HEK293 (cell line): ENCODE data around the gene MORN1.
A peak's percentile ranks its signal among the peaks of the same experiment; 100 is the strongest.

Experiments
- CTCF ChIA-PET: fragments of 350-600 bp; formaldehyde crosslinking; extraction: SDS; loops from one replicate; lab custom pipeline; 2021; ENCODE audit warnings: antibody characterized with exemption; lab: Yijun Ruan, JAX
- POLR2A ChIA-PET: fragments of 300-600 bp; formaldehyde crosslinking; extraction: SDS; loops from one replicate; lab custom pipeline; 2020; ENCODE audit warnings: antibody characterized with exemption, inconsistent platforms; lab: Yijun Ruan, JAX
- H3K27ac ChIP-seq: fragments of 200-500 bp; sonication (Bioruptor generic); 2 replicates; pipeline ENCODE4 v1.5.1; 2014; ENCODE audit warnings: low read depth, low read length, control low read depth, inconsistent platforms; ENCODE audit errors: extremely low read depth
- H3K36me3 ChIP-seq, 2 experiments: fragments of 200-500 bp in 1 of 2; sonication (Bioruptor generic) in 1 of 2; 1 replicate in 1 of 2; 2 replicates in 1 of 2; pipeline ENCODE4 v1.5.1; 2014 to 2017; ENCODE audit warnings: inconsistent platforms in 2 of 2, low read length in 2 of 2; ENCODE audit not compliant: control insufficient read depth in 2 of 2, insufficient read depth in 1 of 2
- H3K4me1 ChIP-seq: fragments of 200-500 bp; sonication (Bioruptor generic); 2 replicates; pipeline ENCODE4 v1.5.1; 2014; ENCODE audit warnings: mild to moderate bottlenecking, low read length, inconsistent platforms; ENCODE audit not compliant: control insufficient read depth, insufficient read depth
- H3K4me3 ChIP-seq: 2 replicates; pipeline ENCODE4 v1.5.1; 2011; ENCODE audit warnings: low read depth, mild to moderate bottlenecking, control low read depth, low read length, moderate library complexity
- H3K9me3 ChIP-seq: fragments of 200-500 bp; sonication (Bioruptor generic); 2 replicates; pipeline ENCODE4 v1.5.1; 2014; ENCODE audit warnings: low read depth, low read length, inconsistent platforms; ENCODE audit not compliant: control insufficient read depth, insufficient read depth
- EGR2 ChIP-seq: fragments of 450-650 bp; formaldehyde crosslinking; IDR thresholded peaks from 2 replicates; pipeline ENCODE4 v1.5.1; 2016; ENCODE audit warnings: low read depth, missing biosample characterization, missing genetic modification characterization
- GLIS1 ChIP-seq: fragments of 450-650 bp; formaldehyde crosslinking; IDR thresholded peaks from 2 replicates; pipeline ENCODE4 v1.5.1; 2016; ENCODE audit warnings: missing biosample characterization, missing genetic modification characterization
- KLF1 ChIP-seq: fragments of 450-650 bp; formaldehyde crosslinking; IDR thresholded peaks from 2 replicates; pipeline ENCODE4 v1.5.1; 2016; ENCODE audit warnings: missing biosample characterization, missing genetic modification characterization
- ZBTB8A ChIP-seq: fragments of 450-650 bp; formaldehyde crosslinking; IDR thresholded peaks from 2 replicates; pipeline ENCODE4 v1.5.1; 2016; ENCODE audit warnings: missing biosample characterization, missing genetic modification characterization
- ZFHX2 ChIP-seq: fragments of 450-650 bp; formaldehyde crosslinking; conservative IDR thresholded peaks from 2 replicates; pipeline ENCODE4 v1.5.1; 2016; ENCODE audit warnings: missing biosample characterization, missing genetic modification characterization
- ZIC2 ChIP-seq: fragments of 450-650 bp; formaldehyde crosslinking; IDR thresholded peaks from 2 replicates; pipeline ENCODE4 v1.5.1; 2016; ENCODE audit warnings: missing biosample characterization, missing genetic modification characterization
- ZNF510 ChIP-seq: fragments of 450-650 bp; formaldehyde crosslinking; IDR thresholded peaks from 2 replicates; pipeline ENCODE4 v1.5.1; 2018; ENCODE audit warnings: mild to moderate bottlenecking, missing genetic modification characterization, missing biosample characterization; ENCODE audit not compliant: insufficient replicate concordance
- TF ChIP-seq, protein P1 (sequence below): fragments of 450-650 bp; formaldehyde crosslinking; IDR thresholded peaks from 2 replicates; pipeline ENCODE4 v1.5.1; 2016; ENCODE audit warnings: missing biosample characterization, missing genetic modification characterization
- TF ChIP-seq, protein P2 (sequence below): fragments of 450-650 bp; formaldehyde crosslinking; IDR thresholded peaks from 2 replicates; pipeline ENCODE4 v1.5.1; 2016; ENCODE audit warnings: missing biosample characterization, missing genetic modification characterization
- TF ChIP-seq, protein P3 (sequence below): fragments of 450-650 bp; IDR thresholded peaks from 2 replicates; pipeline ENCODE4 v1.5.1; 2018; ENCODE audit warnings: missing biosample characterization, mild to moderate bottlenecking, missing genetic modification characterization
- TF ChIP-seq, protein P4 (sequence below): fragments of 450-650 bp; formaldehyde crosslinking; conservative IDR thresholded peaks from 2 replicates; pipeline ENCODE4 v1.5.1; 2016; ENCODE audit warnings: low read depth, missing biosample characterization, missing genetic modification characterization

The MORN1 gene

GRCh38 chr1:2298685-2299084 lies 92.7 kb downstream of the MORN1 start:
- Histone ChIP-seq H3K36me3 (peaks cover 0 to 50% of the 10 kb centered on the region in 2 experiments; a peak in 1 of 3 replicates), H3K9me3 (no peaks in the 10 kb centered on the region), H3K4me3 (no peak overlapping the region), H3K27ac (no peak overlapping the region), H3K4me1 (peaks cover 12% of the 10 kb centered on the region)
- ChIA-PET POLR2A (interaction anchor here (1.8 kb wide), 1 partner anchor 13 kb away, joined by 4 read pairs; no protein-coding TSS in a partner anchor), CTCF (interaction anchor here (0.6 kb wide), 1 partner anchor 13 kb away, joined by 4 read pairs; no protein-coding TSS in a partner anchor)
- TF ChIP-seq GLIS1 (tag by site-specific recombination): peak; percentile 66; the same call in 1 of the 2 replicates
- peak; percentile 59; the same call in 1 of the 2 replicates for TF ChIP-seq EGR2 (tag by site-specific recombination)
- TF ChIP-seq, protein P1, sequence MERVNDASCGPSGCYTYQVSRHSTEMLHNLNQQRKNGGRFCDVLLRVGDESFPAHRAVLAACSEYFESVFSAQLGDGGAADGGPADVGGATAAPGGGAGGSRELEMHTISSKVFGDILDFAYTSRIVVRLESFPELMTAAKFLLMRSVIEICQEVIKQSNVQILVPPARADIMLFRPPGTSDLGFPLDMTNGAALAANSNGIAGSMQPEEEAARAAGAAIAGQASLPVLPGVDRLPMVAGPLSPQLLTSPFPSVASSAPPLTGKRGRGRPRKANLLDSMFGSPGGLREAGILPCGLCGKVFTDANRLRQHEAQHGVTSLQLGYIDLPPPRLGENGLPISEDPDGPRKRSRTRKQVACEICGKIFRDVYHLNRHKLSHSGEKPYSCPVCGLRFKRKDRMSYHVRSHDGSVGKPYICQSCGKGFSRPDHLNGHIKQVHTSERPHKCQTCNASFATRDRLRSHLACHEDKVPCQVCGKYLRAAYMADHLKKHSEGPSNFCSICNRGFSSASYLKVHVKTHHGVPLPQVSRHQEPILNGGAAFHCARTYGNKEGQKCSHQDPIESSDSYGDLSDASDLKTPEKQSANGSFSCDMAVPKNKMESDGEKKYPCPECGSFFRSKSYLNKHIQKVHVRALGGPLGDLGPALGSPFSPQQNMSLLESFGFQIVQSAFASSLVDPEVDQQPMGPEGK (tag by site-specific recombination): no peak
- TF ChIP-seq ZBTB8A (tag by site-specific recombination): 0 out of 2 replicates have a peak, but pooled peaks have one; percentile 15
- TF ChIP-seq ZNF510 (tag by site-specific recombination): no peak
- TF ChIP-seq, protein P2, sequence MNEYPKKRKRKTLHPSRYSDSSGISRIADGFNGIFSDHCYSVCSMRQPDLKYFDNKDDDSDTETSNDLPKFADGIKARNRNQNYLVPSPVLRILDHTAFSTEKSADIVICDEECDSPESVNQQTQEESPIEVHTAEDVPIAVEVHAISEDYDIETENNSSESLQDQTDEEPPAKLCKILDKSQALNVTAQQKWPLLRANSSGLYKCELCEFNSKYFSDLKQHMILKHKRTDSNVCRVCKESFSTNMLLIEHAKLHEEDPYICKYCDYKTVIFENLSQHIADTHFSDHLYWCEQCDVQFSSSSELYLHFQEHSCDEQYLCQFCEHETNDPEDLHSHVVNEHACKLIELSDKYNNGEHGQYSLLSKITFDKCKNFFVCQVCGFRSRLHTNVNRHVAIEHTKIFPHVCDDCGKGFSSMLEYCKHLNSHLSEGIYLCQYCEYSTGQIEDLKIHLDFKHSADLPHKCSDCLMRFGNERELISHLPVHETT (tag by site-specific recombination): no peak
- peak; percentile 30; the same call in 1 of the 2 replicates for TF ChIP-seq KLF1 (tag by site-specific recombination)
- peak; percentile 64 for TF ChIP-seq ZFHX2 (tag by site-specific recombination)
- 0 out of 2 replicates have a peak, but pooled peaks have one; percentile 32 for TF ChIP-seq ZIC2 (tag by site-specific recombination)

- Histone ChIP-seq H3K27ac (no peak overlapping the region), H3K4me1 (peaks cover 12% of the 10 kb centered on the region), H3K36me3 (peaks cover 0 to 42% of the 10 kb centered on the region in 2 experiments; a peak in 1 of 3 replicates), H3K9me3 (no peaks in the 10 kb centered on the region), H3K4me3 (no peak overlapping the region)
- CTCF ChIA-PET: no interaction called here
- POLR2A ChIA-PET: no interaction called here
- TF ChIP-seq, protein P3, sequence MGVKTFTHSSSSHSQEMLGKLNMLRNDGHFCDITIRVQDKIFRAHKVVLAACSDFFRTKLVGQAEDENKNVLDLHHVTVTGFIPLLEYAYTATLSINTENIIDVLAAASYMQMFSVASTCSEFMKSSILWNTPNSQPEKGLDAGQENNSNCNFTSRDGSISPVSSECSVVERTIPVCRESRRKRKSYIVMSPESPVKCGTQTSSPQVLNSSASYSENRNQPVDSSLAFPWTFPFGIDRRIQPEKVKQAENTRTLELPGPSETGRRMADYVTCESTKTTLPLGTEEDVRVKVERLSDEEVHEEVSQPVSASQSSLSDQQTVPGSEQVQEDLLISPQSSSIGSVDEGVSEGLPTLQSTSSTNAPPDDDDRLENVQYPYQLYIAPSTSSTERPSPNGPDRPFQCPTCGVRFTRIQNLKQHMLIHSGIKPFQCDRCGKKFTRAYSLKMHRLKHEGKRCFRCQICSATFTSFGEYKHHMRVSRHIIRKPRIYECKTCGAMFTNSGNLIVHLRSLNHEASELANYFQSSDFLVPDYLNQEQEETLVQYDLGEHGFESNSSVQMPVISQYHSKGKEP (tag by site-specific recombination): 0 out of 2 replicates have a peak, but pooled peaks have one; percentile 22
- TF ChIP-seq, protein P4, sequence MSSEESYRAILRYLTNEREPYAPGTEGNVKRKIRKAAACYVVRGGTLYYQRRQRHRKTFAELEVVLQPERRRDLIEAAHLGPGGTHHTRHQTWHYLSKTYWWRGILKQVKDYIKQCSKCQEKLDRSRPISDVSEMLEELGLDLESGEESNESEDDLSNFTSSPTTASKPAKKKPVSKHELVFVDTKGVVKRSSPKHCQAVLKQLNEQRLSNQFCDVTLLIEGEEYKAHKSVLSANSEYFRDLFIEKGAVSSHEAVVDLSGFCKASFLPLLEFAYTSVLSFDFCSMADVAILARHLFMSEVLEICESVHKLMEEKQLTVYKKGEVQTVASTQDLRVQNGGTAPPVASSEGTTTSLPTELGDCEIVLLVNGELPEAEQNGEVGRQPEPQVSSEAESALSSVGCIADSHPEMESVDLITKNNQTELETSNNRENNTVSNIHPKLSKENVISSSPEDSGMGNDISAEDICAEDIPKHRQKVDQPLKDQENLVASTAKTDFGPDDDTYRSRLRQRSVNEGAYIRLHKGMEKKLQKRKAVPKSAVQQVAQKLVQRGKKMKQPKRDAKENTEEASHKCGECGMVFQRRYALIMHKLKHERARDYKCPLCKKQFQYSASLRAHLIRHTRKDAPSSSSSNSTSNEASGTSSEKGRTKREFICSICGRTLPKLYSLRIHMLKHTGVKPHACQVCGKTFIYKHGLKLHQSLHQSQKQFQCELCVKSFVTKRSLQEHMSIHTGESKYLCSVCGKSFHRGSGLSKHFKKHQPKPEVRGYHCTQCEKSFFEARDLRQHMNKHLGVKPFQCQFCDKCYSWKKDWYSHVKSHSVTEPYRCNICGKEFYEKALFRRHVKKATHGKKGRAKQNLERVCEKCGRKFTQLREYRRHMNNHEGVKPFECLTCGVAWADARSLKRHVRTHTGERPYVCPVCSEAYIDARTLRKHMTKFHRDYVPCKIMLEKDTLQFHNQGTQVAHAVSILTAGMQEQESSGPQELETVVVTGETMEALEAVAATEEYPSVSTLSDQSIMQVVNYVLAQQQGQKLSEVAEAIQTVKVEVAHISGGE (tag by site-specific recombination): no peak
Measured at GRCh38 chr1:2297246-2298011, 93.9 kb downstream of the MORN1 start.
